Peyer's patch (tissue), 4 donors: ENCODE data around the gene SLC7A4. TPM values are rescaled to one million over a fixed set of nuclear protein-coding genes. Genes with fewer than 3 reads are reported as not detected.
A peak's percentile ranks its signal among the peaks of the same experiment; 100 is the strongest.

ENCODE experiments used
- DNase-seq, 3 donors: peaks; one replicate each; pipeline ENCODE4 v3.0.0-alpha.2; 2017 to 2019
- H3K27ac ChIP-seq, 4 donors: fragments of 200-600 bp; sonication (generic); one replicate each; pipeline ENCODE4 v1.5.1; 2016 to 2019
- H3K27me3 ChIP-seq, 2 donors: fragments of 200-600 bp; sonication (generic); one replicate each; pipeline ENCODE4 v1.5.1; 2019
- H3K36me3 ChIP-seq, 3 donors: fragments of 200-600 bp; sonication (generic); one replicate each; pipeline ENCODE4 v1.5.1; 2016 to 2019
- H3K4me1 ChIP-seq, 4 donors: fragments of 200-600 bp; sonication (generic); one replicate each; pipeline ENCODE4 v1.5.1; 2016 to 2019
- H3K4me3 ChIP-seq, 4 donors: fragments of 200-600 bp; sonication (generic); 1 replicate in 3 of 4; 2 replicates in 1 of 4; pipeline ENCODE4 v1.5.1; 2016 to 2019; ENCODE audit warnings: mild to moderate bottlenecking in 1 of 4
- H3K9me3 ChIP-seq, 4 donors: fragments of 200-600 bp; sonication (generic); one replicate each; pipeline ENCODE4 v1.5.1; 2016 to 2019; ENCODE audit warnings: mild to moderate bottlenecking in 1 of 4
- POLR2A ChIP-seq, 2 donors: fragments of 450-650 bp; IDR thresholded peaks; one replicate each; pipeline ENCODE4 v1.5.1; 2017; ENCODE audit warnings: antibody characterized with exemption in 2 of 2, mild to moderate bottlenecking in 2 of 2, moderate library complexity in 2 of 2
- total RNA-seq, 4 donors: library from RNA; depleted of rRNA; stranded (reverse); fragments of >200 nt; gene quantifications; one replicate each; pipeline ENCODE4 v1.1.0, GENCODE V29; 2016
- TF ChIP-seq, protein P1 (sequence below), 6 experiments: fragments of 450-650 bp in 4 of 6; fragments of 200-600 bp in 2 of 6; sonication (generic) in 1 of 6; IDR thresholded peaks; one replicate each; pipeline ENCODE4 v1.5.1; 2017 to 2019; ENCODE audit warnings: antibody characterized with exemption in 6 of 6, mild to moderate bottlenecking in 3 of 6, moderate library complexity in 1 of 6

Gene SLC7A4
- total RNA-seq, 4 donors from 2014 or later, result 0.40 to 3.7 (median 2.2) TPM

DNA sequence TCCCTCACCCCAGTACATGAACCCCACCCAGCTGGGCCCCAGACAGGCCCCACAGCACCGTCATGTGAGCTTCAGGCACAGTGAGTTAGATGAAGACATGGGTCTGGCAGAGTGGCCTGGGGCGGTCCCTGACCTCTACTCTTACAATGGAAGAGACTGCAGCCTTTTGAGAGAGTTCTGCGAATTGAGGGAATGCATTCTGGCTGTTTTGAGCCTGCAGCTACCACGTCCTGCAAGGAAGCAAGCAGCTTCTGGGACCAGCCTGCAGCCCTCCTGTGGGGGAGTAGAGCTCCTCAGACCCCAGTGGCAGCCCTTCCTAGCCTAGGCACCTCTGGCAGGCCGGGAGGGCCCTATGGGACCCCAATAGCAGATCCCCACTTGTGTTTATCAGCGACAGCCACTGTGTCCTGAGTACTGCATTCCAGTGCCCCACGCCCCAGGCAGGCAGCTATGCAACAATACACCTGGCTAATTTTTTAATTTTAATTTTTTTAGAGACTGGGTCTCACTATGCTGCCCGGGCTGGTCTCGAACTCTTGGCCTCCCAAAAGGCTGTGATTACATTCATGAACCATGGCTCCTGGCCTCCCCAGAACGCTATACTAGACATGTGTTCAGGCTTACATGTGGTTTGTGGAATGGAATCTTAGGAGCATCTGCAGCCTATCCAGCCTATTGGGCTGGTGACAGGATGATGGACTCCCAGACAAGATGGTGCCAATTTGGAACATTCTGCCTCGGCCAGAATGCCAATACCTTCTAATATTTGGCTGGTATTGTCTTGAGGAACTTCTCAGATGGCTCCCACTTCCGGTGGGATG, 717 bp upstream of the SLC7A4 start:
- Histone ChIP-seq H3K36me3 (no peaks in the 10 kb centered on the region), H3K4me3 (no peak overlapping the region), H3K4me1 (peaks cover 0 to 14% (median 3%) of the 10 kb centered on the region in 4 donors), H3K27ac (no peak overlapping the region), H3K9me3 (no peaks in the 10 kb centered on the region), H3K27me3 (peaks cover 0 to 10% of the 10 kb centered on the region in 2 donors)
- TF ChIP-seq POLR2A (IDR thresholded peaks at IDR 0.05), result no peak
- TF ChIP-seq, protein P1, sequence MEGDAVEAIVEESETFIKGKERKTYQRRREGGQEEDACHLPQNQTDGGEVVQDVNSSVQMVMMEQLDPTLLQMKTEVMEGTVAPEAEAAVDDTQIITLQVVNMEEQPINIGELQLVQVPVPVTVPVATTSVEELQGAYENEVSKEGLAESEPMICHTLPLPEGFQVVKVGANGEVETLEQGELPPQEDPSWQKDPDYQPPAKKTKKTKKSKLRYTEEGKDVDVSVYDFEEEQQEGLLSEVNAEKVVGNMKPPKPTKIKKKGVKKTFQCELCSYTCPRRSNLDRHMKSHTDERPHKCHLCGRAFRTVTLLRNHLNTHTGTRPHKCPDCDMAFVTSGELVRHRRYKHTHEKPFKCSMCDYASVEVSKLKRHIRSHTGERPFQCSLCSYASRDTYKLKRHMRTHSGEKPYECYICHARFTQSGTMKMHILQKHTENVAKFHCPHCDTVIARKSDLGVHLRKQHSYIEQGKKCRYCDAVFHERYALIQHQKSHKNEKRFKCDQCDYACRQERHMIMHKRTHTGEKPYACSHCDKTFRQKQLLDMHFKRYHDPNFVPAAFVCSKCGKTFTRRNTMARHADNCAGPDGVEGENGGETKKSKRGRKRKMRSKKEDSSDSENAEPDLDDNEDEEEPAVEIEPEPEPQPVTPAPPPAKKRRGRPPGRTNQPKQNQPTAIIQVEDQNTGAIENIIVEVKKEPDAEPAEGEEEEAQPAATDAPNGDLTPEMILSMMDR (IDR thresholded peaks at IDR 0.05), result no peak
- no peak for DNase-seq

- Histone ChIP-seq H3K27ac (no peak overlapping the region), H3K27me3 (peaks cover 0 to 10% of the 10 kb centered on the region in 2 donors), H3K4me3 (peak overlapping the region in 2 of 4 donors; percentile 47 to 49), H3K36me3 (no peaks in the 10 kb centered on the region), H3K4me1 (peaks cover 0 to 14% (median 3%) of the 10 kb centered on the region in 4 donors), H3K9me3 (no peaks in the 10 kb centered on the region)
- DNase-seq, result no peak
- TF ChIP-seq POLR2A (IDR thresholded peaks at IDR 0.05), result no peak
- TF ChIP-seq, protein P1 (IDR thresholded peaks at IDR 0.05), result no peak
Observed at GRCh38 chr22:21031545-21032036, 770 bp downstream of the SLC7A4 start.

DNA sequence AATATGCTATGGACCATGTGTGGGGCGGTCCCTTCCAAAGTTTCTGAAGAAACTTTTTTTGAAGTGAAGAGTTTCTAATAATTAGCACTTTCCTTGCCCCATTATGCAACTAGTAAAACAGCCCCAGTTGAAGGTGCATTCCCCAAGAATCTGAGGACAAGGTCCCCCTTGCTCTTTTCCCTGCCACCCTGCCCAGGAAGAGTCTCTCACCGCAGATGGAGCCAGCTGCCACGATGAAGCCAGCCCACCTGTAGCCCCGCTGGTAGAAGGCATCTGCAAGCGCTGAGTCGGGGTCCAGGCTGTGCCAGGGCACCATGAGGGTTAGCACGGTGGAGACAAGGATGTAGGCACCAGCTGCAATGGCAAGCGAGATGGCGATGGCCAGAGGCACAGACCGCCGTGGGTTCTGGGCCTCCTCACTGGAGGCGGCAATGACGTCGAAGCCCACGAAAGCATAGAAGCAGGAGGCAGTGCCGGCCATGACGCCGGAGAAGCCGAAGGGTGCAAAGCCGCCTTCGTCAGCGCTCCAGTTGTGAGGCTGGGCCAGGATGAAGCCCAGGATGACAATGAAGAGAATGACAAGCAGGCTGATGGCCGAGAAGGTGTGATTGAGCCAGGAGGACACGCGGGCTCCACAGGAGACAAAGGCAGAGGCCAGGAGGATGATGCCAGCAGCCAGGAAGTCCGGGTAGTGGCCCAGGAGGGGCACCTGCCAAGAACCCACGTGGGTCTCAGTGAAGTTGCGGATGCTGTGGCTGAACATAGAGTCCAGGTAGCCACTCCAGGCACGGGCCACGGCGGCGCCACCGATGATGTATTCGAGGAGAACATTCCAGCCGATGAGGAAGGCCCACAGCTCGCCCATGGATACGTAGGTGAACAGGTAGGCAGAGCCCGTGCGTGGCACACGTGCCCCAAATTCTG, 1.5 kb downstream of the SLC7A4 start:
- H3K4me3 ChIP-seq, result no peak overlapping the region
- H3K4me1 ChIP-seq, result peaks cover 0 to 14% (median 3%) of the 10 kb centered on the region in 4 donors
- DNase-seq, result no peak
- H3K36me3 ChIP-seq, result no peaks in the 10 kb centered on the region
- TF ChIP-seq POLR2A (IDR thresholded peaks at IDR 0.05), result no peak
- TF ChIP-seq, protein P1 (IDR thresholded peaks at IDR 0.05), result no peak
- H3K9me3 ChIP-seq, result no peaks in the 10 kb centered on the region
- H3K27me3 ChIP-seq, result peaks cover 0 to 10% of the 10 kb centered on the region in 2 donors
- no peak overlapping the region for H3K27ac ChIP-seq

DNA sequence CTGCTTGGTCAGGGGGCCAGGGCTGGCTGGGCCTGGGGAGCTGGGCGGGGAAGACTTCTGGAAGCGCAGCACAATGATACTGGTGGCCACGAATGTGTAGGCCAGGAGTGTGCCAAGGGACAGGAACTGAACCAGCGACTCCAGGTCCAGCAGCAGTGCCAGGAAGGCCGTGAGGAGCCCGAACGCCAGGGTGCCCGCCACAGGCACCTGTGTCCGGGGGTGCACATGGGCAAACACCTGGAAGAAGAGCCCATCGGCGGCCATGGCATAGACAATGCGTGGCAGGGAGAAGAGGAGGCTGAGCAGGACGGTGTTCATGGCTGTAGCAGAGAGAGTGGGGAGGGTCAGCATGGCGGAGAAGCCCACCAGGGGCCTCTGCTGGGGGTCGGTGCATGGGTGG, 2.3 kb downstream of the SLC7A4 start:
- Histone ChIP-seq H3K27me3 (peaks cover 0 to 10% of the 10 kb centered on the region in 2 donors), H3K27ac (no peak overlapping the region), H3K9me3 (no peaks in the 10 kb centered on the region), H3K4me1 (peaks cover 0 to 14% (median 3%) of the 10 kb centered on the region in 4 donors), H3K36me3 (no peaks in the 10 kb centered on the region), H3K4me3 (no peak overlapping the region)
- TF ChIP-seq POLR2A (IDR thresholded peaks at IDR 0.05), result no peak
- TF ChIP-seq, protein P1 (IDR thresholded peaks at IDR 0.05), result no peak
- DNase-seq, result no peak

DNA sequence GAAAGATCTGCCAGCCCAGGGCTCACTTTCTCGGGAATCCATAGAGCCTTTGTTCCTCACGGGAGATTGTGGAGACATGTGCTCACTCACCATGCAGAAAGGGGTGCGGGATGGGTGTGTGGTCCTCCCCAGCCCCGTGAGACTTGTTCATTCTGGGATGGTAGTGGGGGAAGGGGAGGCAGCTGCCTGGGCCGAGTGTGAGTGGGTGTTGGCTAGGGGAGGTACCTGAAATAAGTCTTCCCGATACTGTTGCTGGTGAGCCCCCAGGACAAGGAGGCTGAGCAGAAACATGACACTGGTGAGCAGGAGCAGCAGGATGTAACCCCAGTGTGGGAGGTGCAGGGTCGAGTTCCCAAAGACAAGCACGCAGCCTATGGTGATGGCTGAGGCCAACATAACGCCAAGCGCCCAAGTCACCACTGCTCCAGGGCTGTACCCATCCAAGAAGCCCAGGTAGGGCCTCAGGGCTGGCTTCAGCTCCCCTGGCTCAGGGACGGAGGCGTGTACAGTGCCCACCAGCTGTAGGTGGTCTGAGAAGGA, 2.8 kb downstream of the SLC7A4 start:
- H3K27me3 ChIP-seq, result peaks cover 0 to 10% of the 10 kb centered on the region in 2 donors
- TF ChIP-seq, protein P1 (IDR thresholded peaks at IDR 0.05), result no peak
- no peak for TF ChIP-seq POLR2A (IDR thresholded peaks at IDR 0.05)
- no peaks in the 10 kb centered on the region for H3K9me3 ChIP-seq
- no peaks in the 10 kb centered on the region for H3K36me3 ChIP-seq
- DNase-seq, result no peak
- no peak overlapping the region for H3K4me3 ChIP-seq
- H3K4me1 ChIP-seq, result peaks cover 0 to 14% (median 3%) of the 10 kb centered on the region in 4 donors
- H3K27ac ChIP-seq, result no peak overlapping the region
